Lower lobe of right lung (tissue), 2 donors: ENCODE data around the gene ZNF420. TPM values are rescaled to one million over a fixed set of nuclear protein-coding genes. Genes with fewer than 3 reads are reported as not detected.
"Not testable (repeated sequence)": the region's sequence is repeated elsewhere in the genome, so short reads cannot be mapped to it uniquely, and the experiment has no call there.

Source experiments
- ATAC-seq, 2 donors: fragments of 200-7000 bp; cut with Tn5 transposase; one replicate each; pipeline ENCODE4 v1.9.1; 2020 to 2022; ENCODE audit warnings: mild to moderate bottlenecking in 2 of 2, moderate library complexity in 2 of 2
- DNase-seq: peaks from one replicate; pipeline ENCODE4 v3.0.0-alpha.2; 2020
- H3K27ac ChIP-seq: fragments of 200-600 bp; one replicate; pipeline ENCODE4 v1.8.0; 2022
- H3K27me3 ChIP-seq: fragments of 200-600 bp; one replicate; pipeline ENCODE4 v1.8.0; 2022; ENCODE audit warnings: low read depth
- H3K36me3 ChIP-seq: fragments of 200-600 bp; one replicate; pipeline ENCODE4 v1.8.0; 2022; ENCODE audit warnings: mild to moderate bottlenecking
- H3K4me1 ChIP-seq: fragments of 200-600 bp; one replicate; pipeline ENCODE4 v1.8.0; 2022
- H3K4me3 ChIP-seq: fragments of 200-600 bp; one replicate; pipeline ENCODE4 v1.8.0; 2022; ENCODE audit warnings: mild to moderate bottlenecking
- H3K9me3 ChIP-seq: fragments of 200-600 bp; one replicate; pipeline ENCODE4 v1.8.0; 2022
- CTCF ChIP-seq: fragments of 200-600 bp; IDR thresholded peaks from one replicate; pipeline ENCODE4 v1.8.0; 2022; ENCODE audit warnings: antibody characterized with exemption, mild to moderate bottlenecking
- intact Hi-C: fragments of 100-400 bp; cut with DNase I; formaldehyde crosslinking; loops from one replicate; pipeline ENCODE4 v1.11.0; 2022
- total RNA-seq: library from RNA; stranded (reverse); fragmentation: NEBNext Ultra II Directional; extraction: Animal tissue kit (Norgen Biotek cat#: 25700); gene quantifications from one replicate; pipeline ENCODE4 v1.2.1, GENCODE V29; 2021
- donor health status: DM: no; HTN: yes; CAD: no; lungs with severe emphysema.

ZNF420 gene
- total RNA-seq, 1 donor from 2014 or later: 9.1 TPM

GRCh38 chr19:37114001-37114400 is 35.8 kb downstream of the ZNF420 start:
- no peak for DNase-seq
- Histone ChIP-seq H3K9me3 (peaks cover 88% of the 10 kb centered on the region), H3K36me3 (peaks cover 11% of the 10 kb centered on the region), H3K27me3 (no peaks in the 10 kb centered on the region), H3K4me3 (no peak overlapping the region), H3K4me1 (no peaks in the 10 kb centered on the region), H3K27ac (no peak overlapping the region)
- ATAC-seq: no peak
- no peak for TF ChIP-seq CTCF
- intact Hi-C loops: no loop called here

GRCh38 chr19:37122093-37122492 is 43.9 kb downstream of the ZNF420 start:
- H3K4me1 ChIP-seq, H3K27ac ChIP-seq, ATAC-seq, H3K36me3 ChIP-seq, intact Hi-C loops, DNase-seq, H3K4me3 ChIP-seq, H3K27me3 ChIP-seq: not testable (repeated sequence)
- peaks cover 69% of the 10 kb centered on the region for H3K9me3 ChIP-seq

- Histone ChIP-seq H3K36me3 (peaks cover 12% of the 10 kb centered on the region), H3K9me3 (peaks cover 99% of the 10 kb centered on the region), H3K4me3 (no peak overlapping the region), H3K4me1 (no peaks in the 10 kb centered on the region), H3K27me3 (no peaks in the 10 kb centered on the region), H3K27ac (no peak overlapping the region)
- TF ChIP-seq CTCF: no peak
- no peak for DNase-seq
- no peak for ATAC-seq
- intact Hi-C loops: no loop called here
Observed at GRCh38 chr19:37127999-37128820, 50.0 kb downstream of the ZNF420 start.

- H3K36me3 ChIP-seq: peaks cover 12% of the 10 kb centered on the region
- intact Hi-C loops: no loop called here
- H3K27ac ChIP-seq: no peak overlapping the region
- DNase-seq (no peak), ATAC-seq (no peak)
- H3K9me3 ChIP-seq: peaks cover 100% of the 10 kb centered on the region
- no peaks in the 10 kb centered on the region for H3K4me1 ChIP-seq
- no peak for TF ChIP-seq CTCF
- H3K27me3 ChIP-seq: no peaks in the 10 kb centered on the region
- no peak overlapping the region for H3K4me3 ChIP-seq
Observed at GRCh38 chr19:37128821-37129177, 50.6 kb downstream of the ZNF420 start.

GRCh38 chr19:37136111-37136510 is 57.9 kb downstream of the ZNF420 start:
- H3K27ac ChIP-seq: no peak overlapping the region
- DNase-seq: no peak
- TF ChIP-seq CTCF: no peak
- no peaks in the 10 kb centered on the region for H3K27me3 ChIP-seq
- H3K36me3 ChIP-seq: no peaks in the 10 kb centered on the region
- no peak for ATAC-seq
- intact Hi-C loops: no loop called here
- no peaks in the 10 kb centered on the region for H3K4me1 ChIP-seq
- peaks cover 95% of the 10 kb centered on the region for H3K9me3 ChIP-seq
- no peak overlapping the region for H3K4me3 ChIP-seq

- Histone ChIP-seq H3K4me3 (no peak overlapping the region), H3K27ac (no peak overlapping the region), H3K27me3 (no peaks in the 10 kb centered on the region), H3K9me3 (peaks cover 88% of the 10 kb centered on the region), H3K36me3 (peaks cover 4% of the 10 kb centered on the region), H3K4me1 (no peaks in the 10 kb centered on the region)
- no peak for TF ChIP-seq CTCF
- DNase-seq (no peak), ATAC-seq (no peak)
- intact Hi-C loops: no loop called here
Observed at GRCh38 chr19:37148214-37148613, 70.0 kb downstream of the ZNF420 start.
